GM15510 (cell line): ENCODE results near the gene LZTS2.

Source experiments
- POLR2A ChIP-seq: IDR thresholded peaks from 3 replicates; pipeline ENCODE4 v1.6.1; 2011; ENCODE audit warnings: borderline replicate concordance; ENCODE audit not compliant: insufficient read length; ENCODE audit errors: extremely low read depth

Gene LZTS2

GRCh38 chr10:101012525-101013364, 13.1 kb downstream of the LZTS2 start:
- no peak for TF ChIP-seq POLR2A

GRCh38 chr10:101013365-101013825, 13.8 kb downstream of the LZTS2 start:
- TF ChIP-seq POLR2A: no peak

- no peak for TF ChIP-seq POLR2A
These were observed 14.7 kb downstream of the LZTS2 start for GRCh38 chr10:101014230-101014884.

GRCh38 chr10:101014966-101015581, 15.5 kb downstream of the LZTS2 start:
- TF ChIP-seq POLR2A: no peak

GRCh38 chr10:101015582-101015973, 16.0 kb downstream of the LZTS2 start:
- TF ChIP-seq POLR2A: no peak

- no peak for TF ChIP-seq POLR2A
These were observed 17.2 kb downstream of the LZTS2 start for GRCh38 chr10:101016814-101017213.

GRCh38 chr10:101018118-101018599, 18.6 kb downstream of the LZTS2 start:
- no peak for TF ChIP-seq POLR2A

GRCh38 chr10:101018600-101019439, 19.2 kb downstream of the LZTS2 start:
- no peak for TF ChIP-seq POLR2A

GRCh38 chr10:101019440-101019703, 19.8 kb downstream of the LZTS2 start:
- no peak for TF ChIP-seq POLR2A

GRCh38 chr10:101020427-101021075, 20.9 kb downstream of the LZTS2 start:
- TF ChIP-seq POLR2A: no peak

GRCh38 chr10:101021239-101021638, 21.6 kb downstream of the LZTS2 start:
- TF ChIP-seq POLR2A: no peak

GRCh38 chr10:101021692-101022251, 22.2 kb downstream of the LZTS2 start:
- TF ChIP-seq POLR2A: no peak

GRCh38 chr10:101022967-101023705, 23.5 kb downstream of the LZTS2 start:
- TF ChIP-seq POLR2A: no peak
